Neural cell (in vitro differentiated cells): ENCODE measurements around the gene LRCH1. TPM values are rescaled to one million over a fixed set of nuclear protein-coding genes. Genes with fewer than 3 reads are reported as not detected.
A peak's percentile ranks its signal among the peaks of the same experiment; 100 is the strongest.

Experiments used
- H2AFZ ChIP-seq: fragments of 200-600, 300-800 bp; sonication (generic), shearing (Covaris generic); 2 replicates; pipeline ENCODE4 v1.6.0; 2014; ENCODE audit warnings: low read depth, mild to moderate bottlenecking, antibody characterized with exemption, low read length, moderate library complexity
- H3F3A ChIP-seq: fragments of 200-600 bp; shearing (Covaris generic); 2 replicates; pipeline ENCODE4 v1.6.1; 2016; ENCODE audit warnings: mild to moderate bottlenecking, moderate library complexity, mixed read lengths, antibody characterized with exemption, low read length; ENCODE audit not compliant: insufficient read depth, poor library complexity, severe bottlenecking
- H3K27ac ChIP-seq: fragments of 200-600, 300-800 bp; sonication (generic), shearing (Covaris generic); 2 replicates; pipeline ENCODE4 v1.5.1; 2014; ENCODE audit warnings: mild to moderate bottlenecking, low read length, moderate library complexity
- H3K27me3 ChIP-seq: fragments of 300-800, 200-600 bp; sonication (generic), shearing (Covaris generic); 2 replicates; pipeline ENCODE4 v1.6.0; 2014; ENCODE audit warnings: mild to moderate bottlenecking, low read depth, low read length, moderate library complexity; ENCODE audit not compliant: insufficient read depth
- H3K36me3 ChIP-seq: fragments of 300-800, 200-600 bp; sonication (generic), shearing (Covaris generic); 2 replicates; pipeline ENCODE4 v1.5.1; 2014; ENCODE audit warnings: mild to moderate bottlenecking, antibody characterized with exemption, low read length, moderate library complexity; ENCODE audit not compliant: insufficient read depth
- H3K4me2 ChIP-seq: fragments of 300-800, 200-600 bp; sonication (generic), shearing (Covaris generic); 2 replicates; pipeline ENCODE4 v1.6.0; 2014; ENCODE audit warnings: mild to moderate bottlenecking, low read length
- H3K4me3 ChIP-seq: fragments of 300-800, 200-600 bp; sonication (generic), shearing (Covaris generic); 2 replicates; pipeline ENCODE4 v1.5.1; 2014; ENCODE audit warnings: mild to moderate bottlenecking, low read length, moderate library complexity
- H3K79me2 ChIP-seq: fragments of 200-600 bp; shearing (Covaris generic); replicated peaks from 2 replicates; pipeline ENCODE4 v1.6.0; 2014; ENCODE audit warnings: mild to moderate bottlenecking, low read length, moderate library complexity; ENCODE audit not compliant: insufficient read depth
- H3K9ac ChIP-seq: fragments of 300-800, 200-600 bp; sonication (generic), shearing (Covaris generic); 2 replicates; pipeline ENCODE4 v1.6.1; 2016; ENCODE audit warnings: mild to moderate bottlenecking, low read length, mixed read lengths
- H3K9me2 ChIP-seq: fragments of 200-600 bp; shearing (Covaris generic); 2 replicates; pipeline ENCODE4 v1.6.1; 2016; ENCODE audit warnings: mild to moderate bottlenecking, low read length, mixed read lengths; ENCODE audit not compliant: insufficient read depth
- H3K9me3 ChIP-seq: fragments of 200-600, 300-800 bp; sonication (generic), shearing (Covaris generic); 2 replicates; pipeline ENCODE4 v1.6.1; 2016; ENCODE audit warnings: mild to moderate bottlenecking, mixed run types, low read length, moderate library complexity, mixed read lengths
- H4K20me1 ChIP-seq: fragments of 200-600 bp; shearing (Covaris generic); 2 replicates; pipeline ENCODE4 v1.6.1; 2016; ENCODE audit warnings: mild to moderate bottlenecking, mixed run types; ENCODE audit not compliant: insufficient read depth
- EP300 ChIP-seq: fragments of 450-650 bp; conservative IDR thresholded peaks from 2 replicates; pipeline ENCODE4 v1.6.1; 2014; ENCODE audit warnings: antibody characterized with exemption, mild to moderate bottlenecking, moderate library complexity; ENCODE audit not compliant: poor library complexity, severe bottlenecking
- EZH2 ChIP-seq: fragments of 200-600, 300-800 bp; shearing (Covaris generic), sonication (generic); IDR thresholded peaks from 2 replicates; pipeline ENCODE4 v1.6.1; 2014; ENCODE audit warnings: antibody characterized with exemption, low read length, borderline replicate concordance, mild to moderate bottlenecking; ENCODE audit not compliant: insufficient read depth, poor library complexity, severe bottlenecking
- MXI1 ChIP-seq: fragments of 450-650 bp; conservative IDR thresholded peaks from 2 replicates; pipeline ENCODE4 v1.6.1; 2014; ENCODE audit warnings: antibody characterized with exemption, mild to moderate bottlenecking; ENCODE audit not compliant: poor library complexity, severe bottlenecking
- POLR2AphosphoS5 ChIP-seq: IDR thresholded peaks from 2 replicates; pipeline ENCODE4 v1.6.1; 2012
- RAD21 ChIP-seq: fragments of 450-650 bp; conservative IDR thresholded peaks from 2 replicates; pipeline ENCODE4 v1.6.1; 2014; ENCODE audit warnings: antibody characterized with exemption, mild to moderate bottlenecking, moderate library complexity
- REST ChIP-seq: IDR thresholded peaks from 2 replicates; pipeline ENCODE4 v1.6.1; 2012; ENCODE audit warnings: borderline replicate concordance
- SMC3 ChIP-seq: fragments of 450-650 bp; conservative IDR thresholded peaks from 2 replicates; pipeline ENCODE4 v1.6.1; 2014; ENCODE audit warnings: antibody characterized with exemption, mild to moderate bottlenecking, moderate library complexity; ENCODE audit not compliant: poor library complexity
- TAF1 ChIP-seq: IDR thresholded peaks from 2 replicates; pipeline ENCODE4 v1.6.1; 2012; ENCODE audit warnings: low read depth
- polyA plus RNA-seq: library from polyadenylated mRNA; depleted of rRNA; stranded (reverse); fragments of >200 nt; gene quantifications from 2 replicates; pipeline ENCODE4 v1.2.3, GENCODE V29; 2014

The LRCH1 gene
- polyA plus RNA-seq, 1 donor from 2014 or later, result 15.4 TPM

- Histone ChIP-seq H3K9me3 (no peaks in the 10 kb centered on the region), H3K79me2 (peaks cover 40% of the 10 kb centered on the region), H3K36me3 (no peaks in the 10 kb centered on the region), H3F3A (peaks cover 3% of the 10 kb centered on the region), H3K9ac (no peak overlapping the region), H3K9me2 (no peaks in the 10 kb centered on the region), H2AFZ (no peak overlapping the region), H3K27me3 (no peaks in the 10 kb centered on the region), H3K27ac (no peak overlapping the region), H3K4me2 (no peak overlapping the region), H4K20me1 (no peaks in the 10 kb centered on the region), H3K4me3 (no peak overlapping the region)
- TF ChIP-seq POLR2AphosphoS5, result no peak
These were observed 9.6 kb downstream of the LRCH1 start for GRCh38 chr13:46562581-46562980.

DNA sequence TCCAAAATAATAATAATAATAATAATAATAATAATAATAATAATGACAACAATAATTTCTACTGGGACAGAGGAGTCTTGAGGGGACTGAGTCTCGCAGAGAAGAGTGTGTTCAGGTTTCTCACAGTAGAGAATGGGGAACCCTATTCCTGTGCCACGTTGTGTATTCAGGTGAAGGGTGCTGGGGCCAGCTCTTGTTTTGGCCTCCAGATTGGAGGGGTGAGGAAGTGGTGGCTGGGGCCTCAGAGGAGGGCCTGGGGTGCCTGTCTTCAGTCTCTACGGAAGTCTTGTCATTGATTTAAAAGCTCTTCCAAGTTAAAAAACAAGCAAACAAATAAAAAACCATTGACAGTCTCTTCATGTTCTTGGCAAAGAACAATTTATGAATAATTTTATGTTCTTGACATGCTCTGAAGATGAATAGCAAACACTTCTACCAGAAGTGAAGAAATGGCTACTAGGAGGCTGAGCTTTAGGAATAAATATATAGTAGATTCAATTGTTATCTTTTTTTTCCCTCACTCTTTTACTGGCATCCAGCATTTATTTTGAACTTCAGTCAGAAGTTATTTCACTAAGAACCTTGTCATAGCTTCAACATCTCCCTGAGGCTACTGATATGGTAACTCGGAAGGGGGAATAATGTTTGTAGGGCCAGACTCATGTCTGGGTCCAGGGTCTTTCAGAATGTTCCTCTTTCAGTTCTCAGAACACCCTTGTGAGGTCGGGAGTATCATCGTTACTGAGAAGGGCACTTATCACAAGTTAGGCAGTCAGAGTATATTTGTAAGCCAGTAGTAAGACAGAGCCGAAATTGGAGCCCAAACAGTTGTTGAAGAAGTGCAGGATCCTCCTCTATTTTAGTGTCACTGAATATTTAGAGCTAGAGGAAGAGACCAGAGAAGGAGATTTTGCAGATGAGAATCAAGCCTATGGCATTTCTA is 13.1 kb downstream of the LRCH1 start:
- H3K4me2 ChIP-seq, result no peak overlapping the region
- TF ChIP-seq MXI1 (no peak), TAF1 (no peak), REST (no peak), EP300 (no peak)
- H3K79me2 ChIP-seq, result peaks cover 32% of the 10 kb centered on the region
- H3K9me2 ChIP-seq, result no peaks in the 10 kb centered on the region
- H4K20me1 ChIP-seq, result no peaks in the 10 kb centered on the region
- H3K4me3 ChIP-seq, result no peak overlapping the region
- H3K9ac ChIP-seq, result no peak overlapping the region
- H3K27me3 ChIP-seq, result no peaks in the 10 kb centered on the region
- no peaks in the 10 kb centered on the region for H3K36me3 ChIP-seq
- no peak overlapping the region for H3K27ac ChIP-seq
- peaks cover 3% of the 10 kb centered on the region for H3F3A ChIP-seq
- H2AFZ ChIP-seq, result no peak overlapping the region
- H3K9me3 ChIP-seq, result no peaks in the 10 kb centered on the region

GRCh38 chr13:46567671-46568070 is 14.7 kb downstream of the LRCH1 start:
- no peak overlapping the region for H2AFZ ChIP-seq
- no peak overlapping the region for H3K4me2 ChIP-seq
- H3K4me3 ChIP-seq, result peak overlapping the region; percentile 43
- no peaks in the 10 kb centered on the region for H3K9me2 ChIP-seq
- peak overlapping the region; percentile 56 for H3K27ac ChIP-seq
- H3K36me3 ChIP-seq, result no peaks in the 10 kb centered on the region
- no peaks in the 10 kb centered on the region for H3K9me3 ChIP-seq
- H3K9ac ChIP-seq, result no peak overlapping the region
- no peak for TF ChIP-seq POLR2AphosphoS5
- H4K20me1 ChIP-seq, result no peaks in the 10 kb centered on the region
- H3F3A ChIP-seq, result peaks cover 3% of the 10 kb centered on the region
- no peaks in the 10 kb centered on the region for H3K27me3 ChIP-seq
- peaks cover 28% of the 10 kb centered on the region for H3K79me2 ChIP-seq

GRCh38 chr13:46569456-46569855 is 16.5 kb downstream of the LRCH1 start:
- H3K27me3 ChIP-seq, result no peaks in the 10 kb centered on the region
- no peaks in the 10 kb centered on the region for H3K9me2 ChIP-seq
- H3K27ac ChIP-seq, result no peak overlapping the region
- H3K9me3 ChIP-seq, result no peaks in the 10 kb centered on the region
- no peak overlapping the region for H3K4me3 ChIP-seq
- H3K79me2 ChIP-seq, result peaks cover 11% of the 10 kb centered on the region
- no peak overlapping the region for H3K9ac ChIP-seq
- H3K4me2 ChIP-seq, result no peak overlapping the region
- H2AFZ ChIP-seq, result no peak overlapping the region
- H3K36me3 ChIP-seq, result no peaks in the 10 kb centered on the region
- H4K20me1 ChIP-seq, result no peaks in the 10 kb centered on the region
- peaks cover 3% of the 10 kb centered on the region for H3F3A ChIP-seq
- TF ChIP-seq RAD21 (no peak), REST (no peak), MXI1 (no peak), SMC3 (no peak), POLR2AphosphoS5 (no peak), TAF1 (no peak), EP300 (no peak), EZH2 (no peak)
